ENCODE measurements around the gene SCRN1.
"Not testable (repeated sequence)": the region's sequence is repeated elsewhere in the genome, so short reads cannot be mapped to it uniquely, and the experiment has no call there.

SCRN1 gene

DNA sequence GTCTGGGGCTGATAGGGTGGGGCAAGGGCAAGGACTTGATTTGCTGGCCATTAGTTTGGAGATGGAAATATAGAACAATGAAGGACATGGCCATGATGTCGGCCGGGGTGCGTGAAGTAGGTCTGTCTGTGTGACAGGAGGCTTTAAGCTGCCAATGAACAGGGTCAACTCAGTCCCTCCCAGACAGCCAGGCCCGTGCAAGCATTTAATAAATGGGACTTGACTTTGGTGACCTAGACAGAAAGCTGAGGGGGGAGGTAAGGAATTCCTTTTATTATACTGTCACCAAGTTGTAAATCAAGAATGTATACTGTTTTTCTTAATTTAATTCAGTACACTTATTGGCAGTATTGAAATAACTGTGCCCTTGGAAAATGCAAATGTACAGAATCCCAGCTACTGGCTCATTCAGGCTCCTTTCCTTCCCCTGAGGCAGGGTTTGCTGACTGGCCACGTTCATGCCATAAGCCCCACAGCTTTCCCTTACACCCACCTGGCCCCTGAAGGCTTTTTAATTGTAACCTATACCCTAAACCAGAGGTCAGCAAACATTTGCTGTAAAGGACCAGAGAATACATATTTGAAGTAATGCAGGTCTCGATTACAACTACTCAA, 96.1 kb downstream of the SCRN1 start:
- no peak for FAIRE-seq

DNA sequence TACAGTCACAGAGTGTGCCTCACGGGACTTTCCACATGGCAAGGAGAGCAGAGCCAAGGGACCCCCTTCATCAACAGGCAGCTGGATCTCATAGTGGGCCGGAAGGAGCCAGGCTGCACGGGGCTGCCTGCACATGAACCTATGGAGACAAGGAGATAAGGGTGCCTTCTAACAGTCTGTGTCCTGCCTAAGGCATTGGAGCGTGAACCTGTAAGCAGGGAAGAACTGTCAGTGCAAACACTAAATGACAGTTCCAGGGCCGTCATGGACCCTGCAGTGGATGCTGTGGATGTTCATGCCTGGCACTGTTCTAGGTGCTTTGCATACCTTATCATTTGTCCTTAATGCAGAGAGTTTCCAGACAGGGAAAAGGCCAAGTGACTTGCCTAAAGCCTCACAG, 97.4 kb downstream of the SCRN1 start:
- DNase-seq (ENCODE audit: low spot score) (no peak), FAIRE-seq (no peak)

More for the DNA sequence above, 96.1 kb downstream of the SCRN1 start:
- no peak for DNase-seq (ENCODE audit: low spot score)

DNA sequence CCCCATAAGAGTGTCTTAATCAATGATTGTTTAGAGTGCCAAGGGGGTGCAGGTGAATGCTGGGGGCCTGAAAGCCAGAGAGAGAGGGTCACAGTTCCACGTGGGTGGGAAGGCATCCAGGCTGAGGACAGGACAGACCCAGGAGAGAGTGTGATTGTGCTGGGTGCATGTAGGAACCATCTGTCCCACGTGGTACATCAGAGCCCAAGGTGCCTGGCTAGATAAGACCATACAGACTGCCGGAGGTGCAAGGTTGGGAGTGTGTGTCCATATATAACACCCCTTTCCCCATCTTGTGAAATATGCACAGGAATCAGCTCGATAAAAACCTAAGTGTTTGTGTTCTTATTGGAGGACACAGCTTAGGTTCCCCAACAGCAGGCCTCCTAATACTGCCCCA, 97.8 kb downstream of the SCRN1 start:
- FAIRE-seq, result no peak

DNA sequence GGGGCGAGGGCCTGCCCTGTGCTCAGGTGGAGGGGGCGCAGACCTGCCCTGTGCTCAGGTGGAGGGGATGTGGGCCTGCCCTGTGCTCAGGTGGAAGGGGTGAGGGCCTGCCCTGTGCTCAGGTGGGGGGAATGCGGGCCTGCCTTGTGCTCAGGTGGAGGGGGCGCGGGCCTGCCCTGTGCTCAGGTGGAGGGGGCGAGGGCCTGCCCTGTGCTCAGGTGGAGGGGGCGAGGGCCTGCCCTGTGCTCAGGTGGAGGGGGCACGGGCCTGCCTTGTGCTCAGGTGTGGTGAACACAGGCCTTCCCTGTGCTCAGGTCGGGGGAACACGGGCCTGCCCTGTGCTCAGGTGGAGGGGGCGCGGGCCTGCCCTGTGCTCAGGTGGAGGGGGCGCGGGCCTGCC, 98.8 kb downstream of the SCRN1 start:
- not testable (repeated sequence) for DNase-seq (ENCODE audit: low spot score); FAIRE-seq

More for the DNA sequence above, 97.8 kb downstream of the SCRN1 start:
- no peak for DNase-seq (ENCODE audit: low spot score)

DNA sequence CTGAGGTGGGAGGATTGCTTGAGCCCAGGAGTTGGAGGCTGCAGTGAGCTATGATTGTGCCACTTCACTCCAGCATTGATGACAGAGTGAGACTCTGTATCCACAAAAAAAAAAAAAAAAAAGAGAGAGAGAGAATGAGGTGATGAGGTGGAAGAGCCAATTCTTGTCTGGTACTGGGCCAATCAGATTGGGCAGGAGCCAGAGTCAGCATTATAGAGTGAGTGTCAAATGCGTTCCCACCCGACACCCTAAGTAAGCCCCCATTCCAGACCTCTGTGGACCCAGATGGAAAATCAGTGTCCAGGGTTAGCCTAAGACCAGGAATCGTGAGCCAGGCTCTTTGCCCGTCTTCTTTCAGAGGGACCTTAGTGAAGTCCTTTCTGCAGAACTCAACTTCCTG, 99.3 kb downstream of the SCRN1 start:
- DNase-seq (ENCODE audit: low spot score) (no peak), FAIRE-seq (no peak)

GRCh38 chr7:29889288-29889687, 100.3 kb downstream of the SCRN1 start:
- DNase-seq (ENCODE audit: low spot score) (no peak), FAIRE-seq (no peak)

DNA sequence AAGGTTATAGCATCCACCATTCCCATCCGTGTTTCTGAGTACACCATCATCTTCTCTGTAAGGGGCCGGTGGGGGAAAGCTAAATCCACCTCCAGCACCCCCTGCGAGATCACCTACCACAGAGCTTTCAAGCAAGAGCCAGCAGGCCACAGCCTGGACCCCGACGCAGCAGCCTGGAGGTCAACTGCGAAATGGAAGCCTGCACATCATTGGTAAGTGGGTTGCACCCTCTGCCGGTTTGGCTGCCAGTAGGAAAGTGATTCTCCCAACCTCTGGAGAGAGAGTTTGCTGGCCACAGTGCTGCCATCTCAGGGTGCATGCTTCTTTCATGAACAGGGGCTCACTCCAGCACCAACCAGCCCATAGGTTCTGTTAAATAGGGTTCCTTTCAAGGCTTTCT, 101.6 kb downstream of the SCRN1 start:
- DNase-seq (ENCODE audit: low spot score) (no peak), FAIRE-seq (no peak)

- no peak for FAIRE-seq
- no peak for DNase-seq (ENCODE audit: low spot score)
Measured at GRCh38 chr7:29886827-29887226, 102.8 kb downstream of the SCRN1 start.

DNA sequence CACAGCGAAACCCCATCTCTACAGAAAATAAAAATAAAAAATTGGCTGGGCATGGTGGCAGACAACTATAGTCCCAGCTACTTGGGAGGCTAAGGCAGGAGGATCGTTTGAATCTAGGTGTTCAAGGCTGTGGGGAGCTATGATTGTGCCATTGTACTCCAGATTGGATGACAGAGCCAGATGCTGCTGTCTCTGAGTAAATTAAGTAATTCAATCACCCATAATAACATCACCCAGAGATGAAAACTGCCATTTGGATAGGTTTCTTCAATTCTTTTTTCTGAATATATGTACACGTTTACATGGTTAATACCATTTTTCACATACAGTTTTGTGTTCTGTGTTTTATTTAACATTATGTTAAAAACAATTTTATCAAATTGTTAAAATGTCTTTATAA, 104.0 kb downstream of the SCRN1 start:
- no peak for FAIRE-seq

DNA sequence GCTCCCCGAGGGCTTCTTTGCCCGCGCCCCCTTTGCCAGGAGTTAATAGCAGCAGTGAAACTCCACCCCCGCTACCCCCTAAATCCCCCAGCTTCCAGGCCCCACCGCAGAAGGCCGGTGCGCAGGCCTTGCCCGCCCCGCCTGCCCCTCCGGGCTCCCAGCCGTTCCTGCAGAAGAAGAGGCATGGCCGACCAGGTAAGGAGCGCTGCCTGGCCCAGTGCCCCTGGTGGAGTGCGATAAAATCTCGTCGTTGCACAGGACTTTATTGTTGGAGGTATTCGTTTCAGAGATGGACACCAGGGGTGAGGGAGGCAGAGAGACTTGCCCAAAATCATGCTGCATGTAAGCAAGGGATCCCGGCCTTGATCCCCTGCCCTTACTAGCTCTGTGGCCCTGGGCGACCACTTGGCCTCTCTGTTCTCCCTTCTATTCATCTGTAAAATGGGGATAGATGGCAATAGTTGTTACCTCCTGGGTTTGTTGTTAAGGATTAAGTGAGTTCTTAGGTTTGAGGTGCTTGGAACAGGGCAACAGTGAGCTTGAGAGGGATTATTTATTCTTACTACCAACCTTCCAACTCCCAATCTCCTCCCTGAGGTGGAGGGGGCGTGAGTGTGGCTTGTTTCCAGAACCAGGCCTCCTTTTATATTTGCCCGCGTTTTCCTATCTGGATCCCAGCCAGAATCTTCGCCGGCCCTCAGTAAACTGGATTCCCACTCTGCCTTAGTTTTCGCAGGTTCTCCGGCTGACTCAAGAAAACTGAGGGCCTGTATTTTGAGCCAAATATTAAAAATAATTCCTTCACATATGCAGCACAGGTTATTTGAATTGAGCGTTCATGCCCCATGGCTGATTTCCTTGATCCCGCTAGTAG, 105.0 kb downstream of the SCRN1 start:
- DNase-seq (ENCODE audit: low spot score) (no peak), FAIRE-seq (no peak)

More for the DNA sequence above, 104.0 kb downstream of the SCRN1 start:
- DNase-seq (ENCODE audit: low spot score), result no peak

DNA sequence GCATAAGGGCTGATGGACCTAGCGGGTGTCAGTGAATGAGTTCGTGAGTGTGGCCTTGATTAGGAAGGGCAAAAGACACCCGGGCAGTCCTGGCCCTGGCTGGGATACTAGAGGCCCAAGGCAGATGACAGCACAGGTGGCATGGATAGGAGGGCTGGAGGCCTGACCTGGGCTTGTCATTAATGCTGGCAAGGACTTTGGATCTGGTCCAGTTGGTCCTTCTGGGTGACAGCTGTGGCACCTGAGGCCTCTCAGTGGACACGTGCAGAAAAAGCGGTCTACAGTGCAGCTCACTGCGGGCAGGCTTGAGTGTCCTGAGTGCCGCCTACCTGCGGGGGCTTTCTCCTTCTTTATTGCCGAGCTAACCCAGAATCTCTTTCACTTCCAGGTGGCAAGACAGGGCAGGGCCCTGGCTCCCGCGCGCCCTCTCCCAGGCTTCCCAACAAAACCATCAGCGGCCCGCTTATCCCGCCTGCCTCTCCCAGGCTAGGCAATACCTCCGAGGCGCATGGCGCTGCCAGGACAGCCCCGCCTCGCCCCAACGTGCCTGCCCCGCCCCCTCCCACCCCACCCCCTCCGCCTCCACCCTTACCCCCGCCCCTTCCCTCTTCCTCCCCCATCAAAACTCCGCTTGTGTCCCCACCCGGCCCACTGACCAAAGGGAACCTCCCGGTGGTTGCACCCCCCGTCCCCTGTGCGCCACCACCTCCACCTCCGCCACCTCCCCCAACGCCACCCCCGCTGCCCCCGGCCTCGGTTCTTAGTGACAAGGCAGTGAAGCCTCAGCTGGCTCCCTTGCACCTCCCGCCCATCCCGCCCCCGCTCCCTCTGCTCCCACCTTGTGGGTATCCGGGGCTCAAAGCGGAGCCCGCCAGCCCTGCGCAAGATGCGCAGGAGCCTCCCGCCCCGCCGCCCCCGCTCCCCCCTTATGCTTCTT, 105.9 kb downstream of the SCRN1 start:
- DNase-seq (ENCODE audit: low spot score) (no peak), FAIRE-seq (no peak)

DNA sequence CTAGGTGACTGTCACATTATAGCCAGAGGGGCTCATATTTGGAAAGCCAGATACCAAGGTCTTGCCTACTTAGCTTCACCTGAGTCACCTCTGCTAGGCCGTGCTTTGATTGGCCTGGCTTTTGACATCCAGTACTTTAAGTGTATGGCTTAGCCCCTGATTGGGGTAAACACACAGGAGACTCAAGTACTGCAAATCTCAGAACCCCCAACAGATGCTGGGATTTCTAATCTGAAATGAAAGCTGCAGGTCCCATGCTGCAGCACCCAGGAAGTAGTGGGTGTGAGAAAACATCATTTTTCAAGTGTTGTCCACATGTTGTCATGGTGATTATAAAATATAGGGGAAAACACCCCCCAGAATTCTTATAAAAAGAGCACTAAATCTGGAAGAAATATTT, 107.1 kb downstream of the SCRN1 start:
- FAIRE-seq (no peak), DNase-seq (ENCODE audit: low spot score) (no peak)

DNA sequence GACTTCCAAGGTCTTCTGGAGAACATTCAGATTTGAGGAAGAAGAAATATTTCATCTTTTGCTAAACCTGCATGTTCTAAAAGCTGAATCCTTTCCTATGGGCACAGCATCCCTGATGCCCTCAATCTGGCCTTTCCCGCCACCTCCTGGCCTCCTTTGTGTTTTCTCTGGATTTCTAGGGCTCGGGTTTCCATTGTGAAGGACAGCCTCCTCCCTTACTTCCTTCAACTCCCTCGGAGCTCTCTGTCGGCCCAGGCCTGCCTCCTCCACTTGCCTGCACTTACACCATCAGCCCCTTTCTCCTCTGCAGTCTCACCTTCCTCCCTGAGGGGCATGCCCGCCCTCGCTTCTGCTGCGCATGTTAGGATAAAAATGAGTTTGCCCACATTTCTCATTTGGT, 107.9 kb downstream of the SCRN1 start:
- no peak for FAIRE-seq

GRCh38 chr7:29879609-29880008, 110.0 kb downstream of the SCRN1 start:
- FAIRE-seq, result no peak
- no peak for DNase-seq (ENCODE audit: low spot score)

More for the DNA sequence above, 107.9 kb downstream of the SCRN1 start:
- DNase-seq (ENCODE audit: low spot score), result no peak

- peak; percentile 19 for DNase-seq (ENCODE audit: low spot score)
- peak; percentile 44 for FAIRE-seq
Measured at GRCh38 chr7:29878081-29878688, 111.4 kb downstream of the SCRN1 start.

DNA sequence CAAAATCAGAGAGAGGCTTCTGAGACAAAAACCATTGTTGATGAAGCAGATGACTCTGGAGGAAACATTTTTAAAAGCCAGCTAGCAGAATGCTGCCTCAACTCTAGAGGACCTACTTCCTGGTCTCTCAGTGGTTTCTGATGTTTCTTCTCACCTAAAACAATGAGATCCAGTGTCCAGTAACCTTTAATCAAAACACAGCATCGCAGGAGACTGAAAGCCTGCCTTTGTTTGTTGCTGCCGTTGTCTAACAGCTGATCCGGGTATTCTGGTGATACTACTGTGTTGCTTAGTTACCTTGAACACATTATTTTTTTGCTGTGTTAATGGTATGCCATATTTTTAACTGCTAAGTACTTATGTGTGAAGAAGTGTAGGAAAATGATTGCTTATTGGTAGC, 112.4 kb downstream of the SCRN1 start:
- no peak for FAIRE-seq

GRCh38 chr7:29875741-29876140, 113.9 kb downstream of the SCRN1 start:
- DNase-seq (ENCODE audit: low spot score), result no peak
- FAIRE-seq, result no peak

More for the DNA sequence above, 112.4 kb downstream of the SCRN1 start:
- no peak for DNase-seq (ENCODE audit: low spot score)

GRCh38 chr7:29873644-29874294, 115.8 kb downstream of the SCRN1 start:
- DNase-seq (ENCODE audit: low spot score), result no peak
- no peak for FAIRE-seq

GRCh38 chr7:29871787-29872398, 117.7 kb downstream of the SCRN1 start:
- FAIRE-seq, result no peak
- no peak for DNase-seq (ENCODE audit: low spot score)
